Sigmoid colon (tissue), 4 donors: ENCODE results near the gene POLR1A.

ENCODE experiments used
- CTCF ChIP-seq, 4 experiments: fragments of 450-650 bp in 3 of 4; fragments of 200-600 bp in 1 of 4; IDR thresholded peaks; one replicate each; pipeline ENCODE4 v1.5.1; 2016 to 2019; ENCODE audit warnings: antibody characterized with exemption in 4 of 4, mild to moderate bottlenecking in 3 of 4, moderate library complexity in 2 of 4
- EP300 ChIP-seq, 4 donors: sonication (generic); formaldehyde crosslinking; IDR thresholded peaks; one replicate each; pipeline ENCODE4 v1.6.1; 2017; ENCODE audit warnings: antibody characterized with exemption in 4 of 4

GRCh38 chr2:86038291-86039081, 67.2 kb downstream of the POLR1A start:
- TF ChIP-seq CTCF (IDR thresholded peaks at IDR 0.05) = no peak
- no peak for TF ChIP-seq EP300 (IDR thresholded peaks at IDR 0.05)
